ENCODE results near the gene PAQR9. TPM values are rescaled to one million over a fixed set of nuclear protein-coding genes. Genes with fewer than 3 reads are reported as not detected.

Gene PAQR9
- total RNA-seq, 2 experiments from 2014 or later, result not detected

DNA sequence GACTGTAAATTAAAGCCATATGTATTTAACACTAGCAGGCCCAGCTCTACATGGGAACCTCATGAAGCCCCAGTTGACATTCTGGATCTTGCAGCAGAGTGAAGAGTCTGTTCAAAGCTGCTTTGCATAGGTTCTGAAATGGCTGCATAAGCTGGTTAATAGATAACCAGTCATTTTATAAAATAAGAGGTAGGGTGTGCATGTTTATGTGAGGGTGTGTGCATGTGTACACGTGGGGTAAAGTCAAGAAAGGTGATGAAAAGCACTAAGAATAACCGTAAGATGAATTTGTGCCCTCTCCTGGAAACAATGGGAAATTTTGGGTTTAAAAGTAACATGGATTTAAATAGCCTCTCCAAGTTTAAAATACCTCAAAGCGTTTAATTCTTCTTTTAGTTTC is 33.0 kb downstream of the PAQR9 start:
- intact Hi-C loops (cut with micrococcal nuclease), result no loop called here
- DNase-seq, result no peak
- Mint-ChIP-seq H3K4me3 (no peak overlapping the region), H3K4me1 (ENCODE audit: low read depth) (no peaks in the 10 kb centered on the region), H3K27ac (no peak overlapping the region), H3K9me3 (no peaks in the 10 kb centered on the region), H3K27me3 (peaks cover 20% of the 10 kb centered on the region), H3K36me3 (no peaks in the 10 kb centered on the region)
- ChIA-PET CTCF (interaction anchor here (1.3 to 3.3 kb wide), 5 partner anchors 9 to 102 kb away, joined by 4 to 13 read pairs (median 6); no protein-coding TSS in a partner anchor), POLR2A (no interaction called here)

DNA sequence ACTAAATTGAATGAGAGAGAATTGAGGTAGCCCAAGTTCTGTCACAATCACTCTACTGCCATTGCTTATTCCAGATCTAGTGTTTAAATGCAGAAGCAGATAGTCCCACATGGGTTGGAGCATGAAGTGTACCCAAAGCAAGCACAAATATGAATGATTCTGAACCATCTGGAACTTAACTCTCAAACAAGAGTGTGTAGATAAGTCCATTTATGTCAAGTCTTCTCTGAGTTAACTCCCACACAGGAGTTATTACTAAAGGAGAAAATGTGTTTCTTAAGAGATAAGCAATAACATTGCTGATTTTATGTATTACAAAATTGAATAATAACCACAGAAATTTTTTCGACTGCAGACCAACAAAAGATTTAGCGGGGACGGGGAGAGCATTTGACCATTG is 33.6 kb downstream of the PAQR9 start:
- POLR2A ChIA-PET, result no interaction called here
- CTCF ChIA-PET, result interaction anchor here (1.7 to 3.3 kb wide), 3 partner anchors 14 to 101 kb away, joined by 5 to 13 read pairs (median 6); no protein-coding TSS in a partner anchor

GRCh38 chr3:142929109-142929508 is 34.4 kb downstream of the PAQR9 start:
- H3K27ac Mint-ChIP-seq, result no peak overlapping the region
- ChIA-PET CTCF (interaction anchor here (3.3 kb wide), 1 partner anchor 58 kb away, joined by 13 read pairs; no protein-coding TSS in a partner anchor), POLR2A (no interaction called here)
- no peaks in the 10 kb centered on the region for H3K4me1 Mint-ChIP-seq (ENCODE audit: low read depth)
- H3K4me3 Mint-ChIP-seq, result no peak overlapping the region
- H3K27me3 Mint-ChIP-seq, result peaks cover 30% of the 10 kb centered on the region
- DNase-seq, result peak; percentile 60
- H3K36me3 Mint-ChIP-seq, result no peaks in the 10 kb centered on the region
- H3K9me3 Mint-ChIP-seq, result no peaks in the 10 kb centered on the region
- intact Hi-C loops (cut with micrococcal nuclease), result loop anchor here (1.0 kb wide), 1 partner anchor 58 kb away; no protein-coding TSS in a partner anchor

More for the DNA sequence above, 33.6 kb downstream of the PAQR9 start:
- no peak for DNase-seq
- Mint-ChIP-seq H3K4me1 (ENCODE audit: low read depth) (no peaks in the 10 kb centered on the region), H3K9me3 (no peaks in the 10 kb centered on the region), H3K27me3 (peaks cover 26% of the 10 kb centered on the region), H3K4me3 (no peak overlapping the region), H3K36me3 (no peaks in the 10 kb centered on the region), H3K27ac (no peak overlapping the region)
- intact Hi-C loops (cut with micrococcal nuclease), result loop anchor here (1.0 kb wide), 1 partner anchor 57 kb away; no protein-coding TSS in a partner anchor

DNA sequence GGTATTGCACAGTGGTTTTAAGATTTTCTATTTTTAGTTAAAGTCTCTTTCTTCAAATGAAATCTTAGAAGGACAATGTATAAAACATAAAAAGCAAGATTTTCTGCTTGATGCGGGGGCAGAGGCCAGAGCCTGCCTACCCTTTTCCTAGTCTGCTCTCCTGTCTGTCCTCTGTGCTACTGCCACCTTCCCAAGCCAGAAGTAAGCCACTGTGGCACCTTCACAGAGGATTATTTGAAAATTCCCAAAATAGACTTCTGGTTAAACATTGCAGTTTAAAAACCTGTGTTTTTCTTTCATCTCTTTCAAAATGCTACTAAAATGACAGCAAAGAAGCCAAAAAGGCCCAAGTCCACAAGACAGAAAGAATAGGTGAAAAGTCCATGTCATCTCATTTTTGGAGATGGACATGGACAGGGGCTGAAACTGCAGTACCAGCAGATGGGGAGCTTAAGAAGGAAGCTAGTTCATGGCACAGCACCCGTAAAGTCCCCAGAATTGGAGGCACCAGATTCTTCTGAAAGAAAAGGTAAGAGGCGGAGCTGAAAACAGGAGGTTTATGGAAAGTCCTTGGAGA is 37.0 kb downstream of the PAQR9 start:
- no peak overlapping the region for H3K27ac Mint-ChIP-seq
- no peaks in the 10 kb centered on the region for H3K4me1 Mint-ChIP-seq (ENCODE audit: low read depth)
- intact Hi-C loops (cut with micrococcal nuclease), result no loop called here
- no peaks in the 10 kb centered on the region for H3K9me3 Mint-ChIP-seq
- no peak for DNase-seq
- H3K27me3 Mint-ChIP-seq, result peaks cover 35% of the 10 kb centered on the region
- no peaks in the 10 kb centered on the region for H3K36me3 Mint-ChIP-seq
- CTCF ChIA-PET, result no interaction called here
- H3K4me3 Mint-ChIP-seq, result no peak overlapping the region
- POLR2A ChIA-PET, result no interaction called here

DNA sequence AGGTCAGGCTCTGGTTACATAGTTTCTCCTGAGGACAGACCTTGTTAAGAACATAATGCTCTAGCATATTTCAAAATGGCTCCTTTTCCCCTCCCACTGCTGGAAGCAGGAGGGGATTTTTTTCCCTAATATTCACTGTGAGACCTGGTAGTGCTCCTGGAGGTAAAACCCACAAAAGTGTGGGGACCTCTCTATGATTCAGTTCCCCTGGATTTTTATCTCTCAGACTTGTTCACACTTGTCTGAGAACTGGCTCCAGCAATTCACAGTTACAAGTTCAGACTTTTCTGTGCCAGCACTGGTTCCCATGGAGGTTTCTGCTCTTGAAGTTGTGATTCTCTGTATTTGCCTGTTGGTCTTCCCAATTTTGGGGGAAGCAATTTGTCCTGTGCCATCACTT is 38.3 kb downstream of the PAQR9 start:
- intact Hi-C loops (cut with micrococcal nuclease), result no loop called here
- Mint-ChIP-seq H3K27me3 (peaks cover 38% of the 10 kb centered on the region), H3K36me3 (no peaks in the 10 kb centered on the region), H3K9me3 (no peaks in the 10 kb centered on the region), H3K4me1 (ENCODE audit: low read depth) (no peaks in the 10 kb centered on the region), H3K4me3 (no peak overlapping the region), H3K27ac (no peak overlapping the region)
- ChIA-PET CTCF (no interaction called here), POLR2A (no interaction called here)
- DNase-seq, result no peak

- ChIA-PET CTCF (no interaction called here), POLR2A (no interaction called here)
- H3K9me3 Mint-ChIP-seq, result no peaks in the 10 kb centered on the region
- no peaks in the 10 kb centered on the region for H3K4me1 Mint-ChIP-seq (ENCODE audit: low read depth)
- H3K27me3 Mint-ChIP-seq, result peaks cover 38% of the 10 kb centered on the region
- DNase-seq, result no peak
- no peak overlapping the region for H3K27ac Mint-ChIP-seq
- H3K36me3 Mint-ChIP-seq, result no peaks in the 10 kb centered on the region
- H3K4me3 Mint-ChIP-seq, result no peak overlapping the region
- intact Hi-C loops (cut with micrococcal nuclease), result no loop called here
Measured at GRCh38 chr3:142923694-142924093, 39.8 kb downstream of the PAQR9 start.

- intact Hi-C loops (cut with micrococcal nuclease), result no loop called here
- no peak for DNase-seq
- no peaks in the 10 kb centered on the region for H3K36me3 Mint-ChIP-seq
- CTCF ChIA-PET, result no interaction called here
- H3K27ac Mint-ChIP-seq, result no peak overlapping the region
- POLR2A ChIA-PET, result no interaction called here
- H3K9me3 Mint-ChIP-seq, result no peaks in the 10 kb centered on the region
- peaks cover 7% of the 10 kb centered on the region for H3K27me3 Mint-ChIP-seq
- H3K4me1 Mint-ChIP-seq (ENCODE audit: low read depth), result no peaks in the 10 kb centered on the region
- H3K4me3 Mint-ChIP-seq, result no peak overlapping the region
Measured at GRCh38 chr3:142916605-142917004, 46.9 kb downstream of the PAQR9 start.

DNA sequence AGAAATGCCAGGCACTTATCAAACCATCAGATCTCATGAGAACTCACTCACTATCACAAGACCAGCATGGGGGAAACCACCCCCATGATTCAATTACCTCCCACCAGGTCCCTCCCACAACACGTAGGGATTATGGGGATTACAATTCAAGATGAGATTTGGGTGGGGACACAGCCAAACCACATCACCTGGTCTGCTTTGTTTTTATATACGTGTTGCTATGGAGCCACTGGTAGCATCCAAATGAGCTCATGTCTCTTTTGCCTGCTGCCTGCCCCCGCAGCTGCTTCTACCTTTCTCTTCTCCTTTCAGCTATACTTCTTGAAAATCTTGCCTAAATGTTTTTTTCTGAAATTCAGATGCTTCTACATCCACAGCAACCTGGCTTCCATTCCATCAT is 47.8 kb downstream of the PAQR9 start:
- no peaks in the 10 kb centered on the region for H3K4me1 Mint-ChIP-seq (ENCODE audit: low read depth)
- ChIA-PET CTCF (no interaction called here), POLR2A (no interaction called here)
- H3K4me3 Mint-ChIP-seq, result no peak overlapping the region
- intact Hi-C loops (cut with micrococcal nuclease), result no loop called here
- no peaks in the 10 kb centered on the region for H3K36me3 Mint-ChIP-seq
- H3K27ac Mint-ChIP-seq, result no peak overlapping the region
- no peaks in the 10 kb centered on the region for H3K9me3 Mint-ChIP-seq
- DNase-seq, result no peak
- H3K27me3 Mint-ChIP-seq, result peaks cover 7% of the 10 kb centered on the region

- DNase-seq, result no peak
- Mint-ChIP-seq H3K27me3 (peaks cover 4% of the 10 kb centered on the region), H3K4me3 (no peak overlapping the region), H3K4me1 (ENCODE audit: low read depth) (no peaks in the 10 kb centered on the region), H3K9me3 (no peaks in the 10 kb centered on the region), H3K36me3 (no peaks in the 10 kb centered on the region), H3K27ac (no peak overlapping the region)
- ChIA-PET CTCF (interaction anchor here (0.6 kb wide), 1 partner anchor 329 kb away, joined by 3 read pairs; no protein-coding TSS in a partner anchor), POLR2A (no interaction called here)
- intact Hi-C loops (cut with micrococcal nuclease), result no loop called here
Measured at GRCh38 chr3:142914286-142914811, 49.1 kb downstream of the PAQR9 start.

DNA sequence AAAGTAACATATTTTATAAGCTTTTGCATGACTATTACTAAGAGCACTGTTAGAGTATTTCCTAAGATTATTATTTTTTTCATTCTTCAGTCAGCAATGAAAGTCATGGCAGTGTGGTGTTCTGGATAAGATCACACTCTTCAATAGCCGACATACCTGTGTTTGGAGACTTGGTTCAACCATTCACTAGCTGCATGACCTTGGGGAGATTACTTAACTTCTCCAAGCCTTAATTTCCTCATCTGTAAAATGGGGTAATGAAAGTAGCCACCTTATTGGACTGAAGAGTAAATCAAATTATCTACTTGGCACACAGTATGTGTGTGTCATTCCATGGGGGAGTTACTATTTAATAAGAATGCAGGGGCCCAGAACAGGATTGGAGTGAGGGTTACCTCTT is 50.0 kb downstream of the PAQR9 start:
- ChIA-PET POLR2A (no interaction called here), CTCF (no interaction called here)
- Mint-ChIP-seq H3K9me3 (no peaks in the 10 kb centered on the region), H3K27ac (no peak overlapping the region), H3K4me3 (no peak overlapping the region), H3K27me3 (peaks cover 8% of the 10 kb centered on the region), H3K36me3 (no peaks in the 10 kb centered on the region), H3K4me1 (ENCODE audit: low read depth) (no peaks in the 10 kb centered on the region)
- intact Hi-C loops (cut with micrococcal nuclease), result no loop called here
- no peak for DNase-seq

GRCh38 chr3:142912402-142913172 is 50.9 kb downstream of the PAQR9 start:
- H3K36me3 Mint-ChIP-seq, result no peaks in the 10 kb centered on the region
- CTCF ChIA-PET, result no interaction called here

More at GRCh38 chr3:142912402-142913172, 50.9 kb downstream of the PAQR9 start:
- Mint-ChIP-seq H3K27me3 (peaks cover 11% of the 10 kb centered on the region), H3K4me1 (ENCODE audit: low read depth) (no peaks in the 10 kb centered on the region), H3K27ac (no peak overlapping the region), H3K4me3 (no peak overlapping the region), H3K9me3 (no peaks in the 10 kb centered on the region)
- DNase-seq, result no peak
- intact Hi-C loops (cut with micrococcal nuclease), result no loop called here
- POLR2A ChIA-PET, result no interaction called here

Measured in activated CD4-positive, alpha-beta memory T cell treated with anti-CD3 and anti-CD28 coated beads for 36 hours (primary cell).